ENCODE data around the gene BTG4. TPM values are rescaled to one million over a fixed set of nuclear protein-coding genes. Genes with fewer than 3 reads are reported as not detected.
A peak's percentile ranks its signal among the peaks of the same experiment; 100 is the strongest.

Gene BTG4
- total and polyA plus RNA-seq, 2 experiments from 2014 or later: 0.21 to 0.31 TPM

GRCh38 chr11:111500481-111500880, 11.7 kb downstream of the BTG4 start:
- peak overlapping the region; percentile 23; the same call in 1 of the 2 replicates for H2AFZ ChIP-seq
- no peaks in the 10 kb centered on the region for H3F3A ChIP-seq (replicated peaks; ENCODE audit: low read depth)
- H3K27me3 Mint-ChIP-seq (ENCODE audit: insufficient read depth, low read depth, poor library complexity): peaks cover 2% of the 10 kb centered on the region

DNA sequence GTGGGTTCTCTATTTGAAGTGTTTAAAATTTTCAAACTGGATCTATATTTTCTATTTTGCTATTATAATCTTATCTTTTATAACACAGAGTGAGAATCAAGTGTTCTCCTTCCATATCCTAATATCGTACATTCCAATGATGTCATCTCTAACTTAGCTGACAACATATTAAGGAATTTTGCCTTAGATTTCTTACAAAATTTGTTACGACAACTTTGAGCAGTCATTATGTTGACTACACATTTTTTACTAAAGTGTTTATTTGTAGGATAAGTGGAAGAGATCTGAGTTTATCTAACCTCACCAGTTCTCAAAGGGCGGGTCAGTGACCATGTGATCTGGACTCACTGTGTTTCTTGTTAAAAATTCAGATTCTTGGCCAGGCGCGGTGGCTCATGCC, 12.7 kb downstream of the BTG4 start:
- no peak overlapping the region for H3K27ac Mint-ChIP-seq
- H3F3A ChIP-seq (replicated peaks; ENCODE audit: low read depth): no peaks in the 10 kb centered on the region
- H3K4me3 ChIP-seq: no peak overlapping the region
- TF ChIP-seq POLR2AphosphoS5 (IDR thresholded peaks at IDR 0.05; ENCODE audit: low read depth): no peak
- TF ChIP-seq JUNB (IDR thresholded peaks at IDR 0.05; ENCODE audit: unreplicated experiment): no peak
- TF ChIP-seq, protein P1, sequence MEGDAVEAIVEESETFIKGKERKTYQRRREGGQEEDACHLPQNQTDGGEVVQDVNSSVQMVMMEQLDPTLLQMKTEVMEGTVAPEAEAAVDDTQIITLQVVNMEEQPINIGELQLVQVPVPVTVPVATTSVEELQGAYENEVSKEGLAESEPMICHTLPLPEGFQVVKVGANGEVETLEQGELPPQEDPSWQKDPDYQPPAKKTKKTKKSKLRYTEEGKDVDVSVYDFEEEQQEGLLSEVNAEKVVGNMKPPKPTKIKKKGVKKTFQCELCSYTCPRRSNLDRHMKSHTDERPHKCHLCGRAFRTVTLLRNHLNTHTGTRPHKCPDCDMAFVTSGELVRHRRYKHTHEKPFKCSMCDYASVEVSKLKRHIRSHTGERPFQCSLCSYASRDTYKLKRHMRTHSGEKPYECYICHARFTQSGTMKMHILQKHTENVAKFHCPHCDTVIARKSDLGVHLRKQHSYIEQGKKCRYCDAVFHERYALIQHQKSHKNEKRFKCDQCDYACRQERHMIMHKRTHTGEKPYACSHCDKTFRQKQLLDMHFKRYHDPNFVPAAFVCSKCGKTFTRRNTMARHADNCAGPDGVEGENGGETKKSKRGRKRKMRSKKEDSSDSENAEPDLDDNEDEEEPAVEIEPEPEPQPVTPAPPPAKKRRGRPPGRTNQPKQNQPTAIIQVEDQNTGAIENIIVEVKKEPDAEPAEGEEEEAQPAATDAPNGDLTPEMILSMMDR (conservative IDR thresholded peaks at IDR 0.05; ENCODE audit: low read depth in 2 of 2): no peak
- TF ChIP-seq NANOG (IDR thresholded peaks at IDR 0.05; ENCODE audit: borderline replicate concordance): no peak
- no peak for TF ChIP-seq ZNF331 (CRISPR knock-in tag; IDR thresholded peaks at IDR 0.05; ENCODE audit: low read depth)
- no peak for TF ChIP-seq EZH2 (IDR thresholded peaks at IDR 0.05; ENCODE audit: low read depth, unreplicated experiment)
- TF ChIP-seq CREB1 (CRISPR knock-in tag; IDR thresholded peaks at IDR 0.05; ENCODE audit: low read depth): no peak
- TF ChIP-seq, protein P2, sequence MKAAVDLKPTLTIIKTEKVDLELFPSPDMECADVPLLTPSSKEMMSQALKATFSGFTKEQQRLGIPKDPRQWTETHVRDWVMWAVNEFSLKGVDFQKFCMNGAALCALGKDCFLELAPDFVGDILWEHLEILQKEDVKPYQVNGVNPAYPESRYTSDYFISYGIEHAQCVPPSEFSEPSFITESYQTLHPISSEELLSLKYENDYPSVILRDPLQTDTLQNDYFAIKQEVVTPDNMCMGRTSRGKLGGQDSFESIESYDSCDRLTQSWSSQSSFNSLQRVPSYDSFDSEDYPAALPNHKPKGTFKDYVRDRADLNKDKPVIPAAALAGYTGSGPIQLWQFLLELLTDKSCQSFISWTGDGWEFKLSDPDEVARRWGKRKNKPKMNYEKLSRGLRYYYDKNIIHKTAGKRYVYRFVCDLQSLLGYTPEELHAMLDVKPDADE (IDR thresholded peaks at IDR 0.05): no peak
- no peak for TF ChIP-seq EZH2phosphoT487 (IDR thresholded peaks at IDR 0.05; ENCODE audit: unreplicated experiment)
- no peak for TF ChIP-seq ZNF114 (CRISPR knock-in tag; IDR thresholded peaks at IDR 0.05)
- no peak overlapping the region for H3K27ac ChIP-seq (ENCODE audit: low read depth)
- no peaks in the 10 kb centered on the region for H3K27me3 ChIP-seq (ENCODE audit: insufficient read depth)
- no peak overlapping the region for H3K4me3 Mint-ChIP-seq
- no peaks in the 10 kb centered on the region for H3K4me1 ChIP-seq (ENCODE audit: insufficient read depth)
- no peak overlapping the region for H2AFZ ChIP-seq
- H3K9me3 Mint-ChIP-seq: no peaks in the 10 kb centered on the region
- H3K4me1 Mint-ChIP-seq: peaks cover 7% of the 10 kb centered on the region; the same call in 2 of the 3 replicates
- no peak overlapping the region for H3K4me2 ChIP-seq
- H3K36me3 ChIP-seq (ENCODE audit: insufficient read depth): no peaks in the 10 kb centered on the region
- H4K20me1 ChIP-seq (replicated peaks; ENCODE audit: insufficient read depth): no peaks in the 10 kb centered on the region
- H3K79me2 ChIP-seq (replicated peaks; ENCODE audit: insufficient read depth): no peaks in the 10 kb centered on the region
- ATAC-seq (no peak), DNase-seq (ENCODE audit: low spot score) (no peak)
- H3K36me3 Mint-ChIP-seq (ENCODE audit: low read depth): no peaks in the 10 kb centered on the region
- H3K27me3 Mint-ChIP-seq (ENCODE audit: insufficient read depth, low read depth, poor library complexity): peaks cover 2% of the 10 kb centered on the region
- no peaks in the 10 kb centered on the region for H3K9me2 ChIP-seq (ENCODE audit: insufficient read depth)

More at GRCh38 chr11:111500481-111500880, 11.7 kb downstream of the BTG4 start:
- Histone ChIP-seq H3K79me2 (replicated peaks; ENCODE audit: insufficient read depth) (no peaks in the 10 kb centered on the region), H3K4me1 (ENCODE audit: insufficient read depth) (no peaks in the 10 kb centered on the region), H3K4me3 (no peak overlapping the region), H3K27me3 (ENCODE audit: insufficient read depth) (no peaks in the 10 kb centered on the region), H3K9me2 (ENCODE audit: insufficient read depth) (no peaks in the 10 kb centered on the region), H3K4me2 (no peak overlapping the region), H3K36me3 (ENCODE audit: insufficient read depth) (no peaks in the 10 kb centered on the region), H4K20me1 (replicated peaks; ENCODE audit: insufficient read depth) (no peaks in the 10 kb centered on the region), H3K27ac (ENCODE audit: low read depth) (no peak overlapping the region)
- H3K4me3 Mint-ChIP-seq: no peak overlapping the region
- H3K9me3 Mint-ChIP-seq: no peaks in the 10 kb centered on the region
- H3K4me1 Mint-ChIP-seq: peaks cover 7% of the 10 kb centered on the region; the same call in 2 of the 3 replicates
- H3K36me3 Mint-ChIP-seq (ENCODE audit: low read depth): no peaks in the 10 kb centered on the region
- H3K27ac Mint-ChIP-seq: no peak overlapping the region
- TF ChIP-seq JUNB (IDR thresholded peaks at IDR 0.05; ENCODE audit: unreplicated experiment): no peak
- TF ChIP-seq NANOG (IDR thresholded peaks at IDR 0.05; ENCODE audit: borderline replicate concordance): no peak
- ATAC-seq (no peak), DNase-seq (ENCODE audit: low spot score) (no peak)

All from GM23338 (cell line).